RWPE2 (cell line): Measurements from ENCODE around the gene GATAD2A.

Experiments
- ATAC-seq: fragments of 200-7000 bp; cut with Tn5 transposase; 3 replicates; pipeline ENCODE4 v1.9.1; 2021; ENCODE audit warnings: low read depth
- DNase-seq: peaks from one replicate; pipeline ENCODE4 v3.0.0-alpha.2; 2020; ENCODE audit warnings: low spot score
- H3K27ac ChIP-seq: fragments of 450-650 bp; 2 replicates; pipeline ENCODE4 v1.5.1; 2017; ENCODE audit warnings: mild to moderate bottlenecking; ENCODE audit not compliant: poor library complexity, severe bottlenecking
- H3K27me3 ChIP-seq: fragments of 250-450 bp; sonication (Bioruptor Pico); 2 replicates; pipeline ENCODE4 v1.5.1; 2021; ENCODE audit warnings: mild to moderate bottlenecking, moderate library complexity; ENCODE audit not compliant: insufficient read depth, poor library complexity, severe bottlenecking
- H3K36me3 ChIP-seq: fragments of 250-450 bp; sonication (Bioruptor Pico); 2 replicates; pipeline ENCODE4 v1.5.1; 2020; ENCODE audit warnings: low read depth, mild to moderate bottlenecking, moderate library complexity
- H3K4me1 ChIP-seq: fragments of 250-450 bp; sonication (Bioruptor Pico); 2 replicates; pipeline ENCODE4 v1.5.1; 2021; ENCODE audit warnings: mild to moderate bottlenecking, moderate library complexity; ENCODE audit not compliant: insufficient read depth, poor library complexity, severe bottlenecking
- H3K4me3 ChIP-seq: fragments of 250-450 bp; sonication (Bioruptor Pico); 2 replicates; pipeline ENCODE4 v1.5.1; 2021; ENCODE audit warnings: mild to moderate bottlenecking, moderate library complexity; ENCODE audit not compliant: severe bottlenecking
- H3K9me3 ChIP-seq: fragments of 250-450 bp; sonication (Bioruptor Pico); 2 replicates; pipeline ENCODE4 v1.5.1; 2021; ENCODE audit warnings: mild to moderate bottlenecking, moderate library complexity; ENCODE audit not compliant: severe bottlenecking
- TF ChIP-seq, protein P1 (sequence below): fragments of 450-650 bp; IDR thresholded peaks from one replicate; pipeline ENCODE4 v1.5.1; 2017; ENCODE audit warnings: mild to moderate bottlenecking, moderate library complexity; ENCODE audit not compliant: poor library complexity, severe bottlenecking

GATAD2A gene

DNA sequence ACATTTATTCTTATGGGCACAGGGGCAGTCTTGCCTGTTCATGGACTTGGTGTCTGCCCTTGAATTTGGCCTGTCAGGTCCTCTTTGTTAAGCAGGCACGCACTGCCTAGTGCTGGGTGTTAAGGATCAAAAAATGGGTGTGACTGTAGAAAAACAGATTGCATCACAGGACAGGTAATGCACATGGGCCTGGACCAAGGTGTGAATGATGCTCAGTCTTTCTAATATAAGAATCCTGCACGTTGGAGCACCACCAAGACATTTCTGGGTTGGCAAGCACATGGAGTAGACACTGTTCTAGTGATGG lies 33.7 kb downstream of the GATAD2A start:
- peaks cover 5% of the 10 kb centered on the region for H3K36me3 ChIP-seq
- H3K4me1 ChIP-seq = no peaks in the 10 kb centered on the region
- H3K27ac ChIP-seq = no peak overlapping the region
- TF ChIP-seq, protein P1, sequence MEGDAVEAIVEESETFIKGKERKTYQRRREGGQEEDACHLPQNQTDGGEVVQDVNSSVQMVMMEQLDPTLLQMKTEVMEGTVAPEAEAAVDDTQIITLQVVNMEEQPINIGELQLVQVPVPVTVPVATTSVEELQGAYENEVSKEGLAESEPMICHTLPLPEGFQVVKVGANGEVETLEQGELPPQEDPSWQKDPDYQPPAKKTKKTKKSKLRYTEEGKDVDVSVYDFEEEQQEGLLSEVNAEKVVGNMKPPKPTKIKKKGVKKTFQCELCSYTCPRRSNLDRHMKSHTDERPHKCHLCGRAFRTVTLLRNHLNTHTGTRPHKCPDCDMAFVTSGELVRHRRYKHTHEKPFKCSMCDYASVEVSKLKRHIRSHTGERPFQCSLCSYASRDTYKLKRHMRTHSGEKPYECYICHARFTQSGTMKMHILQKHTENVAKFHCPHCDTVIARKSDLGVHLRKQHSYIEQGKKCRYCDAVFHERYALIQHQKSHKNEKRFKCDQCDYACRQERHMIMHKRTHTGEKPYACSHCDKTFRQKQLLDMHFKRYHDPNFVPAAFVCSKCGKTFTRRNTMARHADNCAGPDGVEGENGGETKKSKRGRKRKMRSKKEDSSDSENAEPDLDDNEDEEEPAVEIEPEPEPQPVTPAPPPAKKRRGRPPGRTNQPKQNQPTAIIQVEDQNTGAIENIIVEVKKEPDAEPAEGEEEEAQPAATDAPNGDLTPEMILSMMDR = no peak
- no peak for DNase-seq
- no peak overlapping the region for H3K4me3 ChIP-seq
- no peaks in the 10 kb centered on the region for H3K9me3 ChIP-seq
- H3K27me3 ChIP-seq = no peaks in the 10 kb centered on the region
- no peak for ATAC-seq

DNA sequence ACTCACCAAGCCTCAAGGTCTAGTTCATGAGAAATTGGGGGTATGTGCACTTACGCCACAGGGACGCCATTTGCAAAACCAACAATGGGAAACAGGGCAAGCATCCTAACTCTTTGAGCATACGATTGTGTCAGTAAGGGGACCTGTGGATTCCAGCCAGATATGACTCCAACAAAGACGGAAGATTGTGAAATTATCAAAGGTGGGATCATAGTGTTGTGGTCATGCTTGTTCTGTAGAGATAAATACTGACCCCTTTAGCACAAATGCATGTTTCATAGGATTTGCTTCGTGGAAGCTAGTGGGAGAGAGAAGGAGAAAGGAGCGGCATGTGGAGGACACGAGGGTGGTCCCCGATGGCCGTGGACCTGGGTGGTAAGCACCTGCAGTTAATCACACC lies 37.8 kb downstream of the GATAD2A start:
- no peak overlapping the region for H3K4me3 ChIP-seq
- H3K27ac ChIP-seq = no peak overlapping the region
- no peaks in the 10 kb centered on the region for H3K9me3 ChIP-seq
- DNase-seq (no peak), ATAC-seq (no peak)
- TF ChIP-seq, protein P1 = no peak
- H3K36me3 ChIP-seq = peaks cover 12% of the 10 kb centered on the region; the same call in 1 of the 2 replicates
- H3K27me3 ChIP-seq = no peaks in the 10 kb centered on the region
- H3K4me1 ChIP-seq = peaks cover 2% of the 10 kb centered on the region

DNA sequence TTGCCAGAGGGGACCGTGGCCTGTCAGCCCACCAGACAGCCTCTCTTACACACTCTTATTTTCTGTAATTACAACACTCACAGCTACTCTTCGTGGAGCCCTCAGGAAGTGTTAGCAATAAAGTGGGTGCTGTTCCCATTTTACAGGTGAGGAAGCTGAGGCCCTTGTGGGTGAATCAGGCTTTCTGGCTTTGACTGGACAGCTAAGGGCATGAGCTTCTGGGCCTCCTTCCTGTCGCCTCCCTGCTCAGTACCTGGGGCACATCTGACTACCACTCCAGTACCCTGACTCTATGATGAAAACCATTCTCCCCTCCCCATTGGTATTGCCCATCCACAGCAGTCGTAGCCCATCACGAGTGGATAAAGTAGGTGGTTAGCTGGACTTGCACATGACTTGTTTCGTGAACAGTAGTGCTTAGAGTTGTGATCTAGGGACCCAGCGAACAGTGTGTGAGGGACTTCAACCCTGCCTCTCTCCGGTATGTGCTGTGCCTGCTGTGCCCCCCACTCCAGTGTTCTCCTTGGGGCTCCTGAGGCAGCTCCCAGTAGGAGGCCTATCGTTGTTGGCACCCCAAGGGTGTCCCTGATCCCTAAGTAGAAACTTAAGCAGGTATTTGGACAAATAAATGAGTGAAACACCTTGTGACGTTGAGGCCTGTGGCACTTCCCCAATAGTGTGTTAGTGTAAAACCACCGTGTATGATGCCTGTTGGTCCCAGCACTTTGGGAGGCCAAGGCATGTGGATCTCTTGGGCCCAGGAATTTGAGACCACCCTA lies 38.6 kb downstream of the GATAD2A start:
- peaks cover 2% of the 10 kb centered on the region for H3K4me1 ChIP-seq
- H3K9me3 ChIP-seq = no peaks in the 10 kb centered on the region
- no peaks in the 10 kb centered on the region for H3K27me3 ChIP-seq
- TF ChIP-seq, protein P1 = no peak
- no peak overlapping the region for H3K4me3 ChIP-seq
- ATAC-seq (0 out of 3 replicates have a peak, but pooled peaks have one; percentile 10), DNase-seq (no peak)
- H3K27ac ChIP-seq = peak overlapping the region; percentile 9
- H3K36me3 ChIP-seq = peaks cover 12% of the 10 kb centered on the region

DNA sequence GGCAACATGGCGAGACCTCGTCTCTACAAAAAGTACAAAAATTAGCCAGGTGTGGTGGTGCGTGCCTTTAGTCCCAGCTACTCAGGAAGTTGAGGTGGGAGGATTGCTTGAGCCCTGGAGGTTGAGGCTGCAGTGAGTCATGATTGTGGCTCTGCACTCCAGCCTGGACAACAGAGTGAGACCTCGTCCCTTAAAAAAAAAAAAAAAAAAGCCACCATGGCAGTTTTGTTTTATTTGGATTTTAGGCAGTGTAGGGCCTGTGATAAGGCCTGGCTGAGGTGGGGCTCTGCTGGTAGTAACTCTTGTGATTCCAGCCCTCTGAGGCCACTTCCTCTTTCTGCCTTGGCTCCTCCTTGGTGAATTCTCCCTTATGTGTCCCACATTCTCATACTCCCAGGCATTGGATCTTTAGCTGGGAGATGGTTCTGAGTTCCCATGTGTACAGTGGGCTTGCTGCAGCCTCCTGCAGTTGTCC lies 39.2 kb downstream of the GATAD2A start:
- Histone ChIP-seq H3K4me1 (peaks cover 2% of the 10 kb centered on the region), H3K36me3 (peaks cover 12% of the 10 kb centered on the region), H3K9me3 (no peaks in the 10 kb centered on the region), H3K27me3 (no peaks in the 10 kb centered on the region), H3K27ac (peak overlapping the region; percentile 9), H3K4me3 (no peak overlapping the region)
- TF ChIP-seq, protein P1 = no peak
- no peak for DNase-seq
- peak; percentile 58 for ATAC-seq

DNA sequence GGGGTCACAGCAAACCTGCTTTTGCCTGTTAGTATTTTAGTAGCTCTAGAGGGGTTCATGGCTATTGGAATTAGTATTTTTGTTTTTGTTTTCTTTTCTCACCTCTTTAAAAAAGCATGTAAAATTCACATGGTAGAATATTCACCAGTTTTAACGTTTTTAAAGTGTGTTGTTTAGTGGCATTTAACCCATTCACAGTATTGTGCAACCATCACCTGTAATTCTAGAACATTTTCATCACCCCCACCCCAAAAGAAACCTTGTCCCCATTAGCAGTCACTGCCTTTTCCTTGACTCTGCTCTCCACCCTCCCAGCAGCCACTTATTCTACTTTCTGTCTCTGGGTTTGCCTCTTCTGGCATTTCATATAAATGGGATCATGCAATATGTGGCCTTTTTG lies 39.8 kb downstream of the GATAD2A start:
- Histone ChIP-seq H3K9me3 (no peaks in the 10 kb centered on the region), H3K4me1 (peaks cover 2% of the 10 kb centered on the region), H3K27ac (peak overlapping the region; percentile 9), H3K27me3 (no peaks in the 10 kb centered on the region), H3K4me3 (no peak overlapping the region), H3K36me3 (peaks cover 12% of the 10 kb centered on the region)
- no peak for ATAC-seq
- TF ChIP-seq, protein P1 = no peak
- no peak for DNase-seq
